ENCODE results near the gene SCN4B. TPM values are rescaled to one million over a fixed set of nuclear protein-coding genes. Genes with fewer than 3 reads are reported as not detected.

The SCN4B gene
- total and polyA plus RNA-seq, 8 donors: 0.61 to 2.9 (median 1.0) TPM

DNA sequence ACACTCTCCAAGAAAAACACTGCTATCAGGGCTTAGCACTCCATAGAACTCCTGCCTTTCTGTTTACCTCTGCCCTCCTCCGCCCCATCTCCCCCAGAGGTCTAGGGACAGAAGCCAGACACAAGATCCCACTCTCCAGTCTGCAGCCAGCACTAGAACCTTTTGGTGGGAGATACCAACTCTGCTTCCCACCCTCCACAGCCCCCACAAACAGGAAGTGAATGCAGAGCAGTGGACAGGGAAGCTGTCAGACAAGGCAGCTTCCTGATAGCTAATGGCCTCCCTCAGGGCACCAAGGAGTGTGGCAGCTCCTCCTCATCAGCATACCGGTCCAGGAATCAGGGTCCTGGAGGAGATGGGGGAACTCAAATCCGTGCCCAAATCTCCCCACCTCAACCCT lies 5.1 kb downstream of the SCN4B start:
- intact Hi-C loops (cut with DNase I): loop anchor here in 1 of 3 donors (5.0 kb wide), 1 partner anchor 140 kb away; no protein-coding TSS in a partner anchor
- WGBS, 2 donors: 71 to 80% methylated on average over 3 of the region's 3 CpGs
- no peaks in the 10 kb centered on the region for H3K36me3 ChIP-seq
- no peak for FAIRE-seq
- H3K27ac ChIP-seq: no peak overlapping the region
- ATAC-seq: no peak
- no peaks in the 10 kb centered on the region for H3K9me3 ChIP-seq
- TF ChIP-seq CTCF (IDR thresholded peaks at IDR 0.05): no peak
- H3K27me3 ChIP-seq: no peaks in the 10 kb centered on the region
- no peak for DNase-seq
- peaks cover 0 to 3% (median 0%) of the 10 kb centered on the region in 3 donors for H3K4me1 ChIP-seq
- no peak overlapping the region for H3K4me3 ChIP-seq

GRCh38 chr11:118146554-118146953 lies 6.1 kb downstream of the SCN4B start:
- DNase-seq (no peak), FAIRE-seq (no peak), ATAC-seq (no peak)
- Histone ChIP-seq H3K27me3 (no peaks in the 10 kb centered on the region), H3K9me3 (no peaks in the 10 kb centered on the region), H3K4me3 (no peak overlapping the region), H3K36me3 (no peaks in the 10 kb centered on the region), H3K27ac (no peak overlapping the region), H3K4me1 (no peaks in the 10 kb centered on the region)
- TF ChIP-seq CTCF (IDR thresholded peaks at IDR 0.05): no peak
- intact Hi-C loops (cut with DNase I): loop anchor here in 1 of 3 donors (5.0 kb wide), 1 partner anchor 141 kb away; no protein-coding TSS in a partner anchor
- WGBS, 2 donors: 89 to 90% methylated on average over 6 of the region's 6 CpGs

- ATAC-seq (peak; percentile 98 to 99 (median 99)), DNase-seq (peak; percentile 86 to 96 (median 92)), FAIRE-seq (no peak)
- peak overlapping the region; percentile 39 to 67 (median 59) for H3K4me3 ChIP-seq
- intact Hi-C loops (cut with DNase I): loop anchor here in 1 of 3 donors (5.0 kb wide), 1 partner anchor 142 kb away; no protein-coding TSS in a partner anchor
- no peaks in the 10 kb centered on the region for H3K27me3 ChIP-seq
- WGBS, 2 donors: 2% methylated on average over 52 to 78 of the region's 78 CpGs
- H3K9me3 ChIP-seq: no peaks in the 10 kb centered on the region
- peak; percentile 86 to 91 (median 89) for TF ChIP-seq CTCF (IDR thresholded peaks at IDR 0.05)
- H3K4me1 ChIP-seq: no peaks in the 10 kb centered on the region
- no peaks in the 10 kb centered on the region for H3K36me3 ChIP-seq
- H3K27ac ChIP-seq: no peak overlapping the region
These were observed 7.1 kb downstream of the SCN4B start for GRCh38 chr11:118145285-118146227.

GRCh38 chr11:118144301-118145268 lies 8.0 kb downstream of the SCN4B start:
- no peak for FAIRE-seq
- whole genome bisulfite sequencing, 2 donors: 38 to 42% methylated on average over 20 of the region's 20 CpGs
- H3K4me1 ChIP-seq: no peaks in the 10 kb centered on the region
- H3K27me3 ChIP-seq: no peaks in the 10 kb centered on the region
- H3K9me3 ChIP-seq: no peaks in the 10 kb centered on the region
- H3K27ac ChIP-seq: no peak overlapping the region
- ATAC-seq: no peak
- H3K36me3 ChIP-seq: no peaks in the 10 kb centered on the region
- intact Hi-C loops (cut with DNase I): loop anchor here in 1 of 3 donors (5.0 kb wide), 1 partner anchor 143 kb away; no protein-coding TSS in a partner anchor
- DNase-seq: no peak
- peak overlapping the region in 1 of 4 donors; percentile 67 for H3K4me3 ChIP-seq
- no peak for TF ChIP-seq CTCF (IDR thresholded peaks at IDR 0.05)
